IMR-90 (cell line): ENCODE data around the gene G3BP2. TPM values are rescaled to one million over a fixed set of nuclear protein-coding genes. Genes with fewer than 3 reads are reported as not detected.

Experiments
- ATAC-seq: fragments of 200-7000 bp; cut with Tn5 transposase; 2 replicates; pipeline ENCODE4 v1.9.1; 2020; ENCODE audit warnings: low read depth, mild to moderate bottlenecking, moderate library complexity
- BruUV-seq: library from RNA; stranded (reverse); fragments of 400-500 nt; replicated peaks from 2 replicates; lab custom pipeline; 2021; lab: Mats Ljungman, UMichigan
- CTCF ChIA-PET: fragments of 300-600 bp; formaldehyde crosslinking; extraction: SDS; loops from one replicate; lab custom pipeline; 2021; ENCODE audit warnings: antibody characterized with exemption; lab: Yijun Ruan, JAX
- POLR2A ChIA-PET: fragments of 300-600 bp; sonication (Branson Sonifier 250); formaldehyde crosslinking; loops from one replicate; lab custom pipeline; 2022; ENCODE audit warnings: antibody characterized with exemption; ENCODE audit not compliant: unreplicated experiment; lab: Charles Lee
- DNase-seq: peaks from one replicate; pipeline ENCODE4 v3.0.0; 2013
- H2AFZ ChIP-seq: replicated peaks from 2 replicates; pipeline ENCODE3; 2013; ENCODE audit warnings: low read length, mild to moderate bottlenecking; ENCODE audit not compliant: poor library complexity
- H2AK5ac ChIP-seq: 2 replicates; pipeline ENCODE4 v1.6.1; 2013; ENCODE audit warnings: low read depth, low read length, inconsistent platforms
- H2AK9ac ChIP-seq: replicated peaks from 2 replicates; pipeline ENCODE3; 2013; ENCODE audit warnings: mild to moderate bottlenecking, low read depth, low read length, moderate library complexity; ENCODE audit not compliant: poor library complexity
- H2BK120ac ChIP-seq: 2 replicates; pipeline ENCODE4 v1.6.1; 2013; ENCODE audit warnings: low read depth, low read length, inconsistent platforms
- H2BK15ac ChIP-seq: 3 replicates; pipeline ENCODE4 v1.6.1; 2013; ENCODE audit warnings: low read depth, low read length, inconsistent platforms
- H2BK20ac ChIP-seq: 2 replicates; pipeline ENCODE4 v1.6.1; 2013; ENCODE audit warnings: low read depth, mild to moderate bottlenecking, inconsistent platforms, low read length, moderate library complexity
- H2BK5ac ChIP-seq: 2 replicates; pipeline ENCODE4 v1.6.1; 2013; ENCODE audit warnings: mild to moderate bottlenecking, low read depth, low read length, inconsistent platforms; ENCODE audit not compliant: poor library complexity, severe bottlenecking
- H3K14ac ChIP-seq: replicated peaks from 2 replicates; pipeline ENCODE4 v1.6.1; 2013; ENCODE audit warnings: low read depth, low read length, inconsistent platforms
- H3K18ac ChIP-seq: 2 replicates; pipeline ENCODE4 v1.6.1; 2013; ENCODE audit warnings: low read depth, low read length, control low read depth
- H3K23ac ChIP-seq: 2 replicates; pipeline ENCODE4 v1.6.1; 2013; ENCODE audit warnings: low read depth, low read length, inconsistent platforms
- H3K27ac ChIP-seq: 2 replicates; pipeline ENCODE4 v1.5.1; 2013; ENCODE audit warnings: mild to moderate bottlenecking, control low read depth, low read length; ENCODE audit not compliant: insufficient read depth
- H3K27me3 ChIP-seq: 2 replicates; pipeline ENCODE4 v1.6.1; 2013; ENCODE audit warnings: low read length; ENCODE audit not compliant: control insufficient read depth, insufficient read depth
- H3K36me3 ChIP-seq: 2 replicates; pipeline ENCODE4 v1.6.1; 2013; ENCODE audit warnings: low read length, mixed read lengths; ENCODE audit not compliant: control insufficient read depth, insufficient read depth
- H3K4ac ChIP-seq: 2 replicates; pipeline ENCODE4 v1.6.1; 2013; ENCODE audit warnings: low read depth, low read length, inconsistent platforms
- H3K4me1 ChIP-seq: 2 replicates; pipeline ENCODE4 v1.6.1; 2013; ENCODE audit warnings: low read length, mixed read lengths; ENCODE audit not compliant: control insufficient read depth, insufficient read depth
- H3K4me2 ChIP-seq: 2 replicates; pipeline ENCODE4 v1.6.1; 2013; ENCODE audit warnings: low read depth, mild to moderate bottlenecking, control low read depth, low read length, moderate library complexity
- H3K4me3 ChIP-seq: 2 replicates; pipeline ENCODE4 v1.5.1; 2013; ENCODE audit warnings: low read depth, mild to moderate bottlenecking, control low read depth, low read length, moderate library complexity; ENCODE audit not compliant: insufficient read depth
- H3K56ac ChIP-seq: 2 replicates; pipeline ENCODE4 v1.6.1; 2013; ENCODE audit warnings: low read length, inconsistent platforms; ENCODE audit not compliant: insufficient read depth; ENCODE audit errors: extremely low read depth
- H3K79me1 ChIP-seq, 2 experiments: 2 replicates each; pipeline ENCODE4 v1.6.1; 2013; ENCODE audit warnings: low read length in 2 of 2, inconsistent platforms in 1 of 2, low read depth in 1 of 2
- H3K9ac ChIP-seq: 2 replicates; pipeline ENCODE4 v1.6.1; 2013; ENCODE audit warnings: low read depth, low read length, control low read depth
- H3K9me1 ChIP-seq: 2 replicates; pipeline ENCODE4 v1.6.1; 2013; ENCODE audit warnings: low read length, inconsistent platforms; ENCODE audit not compliant: insufficient read depth
- H3K9me3 ChIP-seq: 2 replicates; pipeline ENCODE4 v1.6.1; 2013; ENCODE audit warnings: low read length; ENCODE audit not compliant: control insufficient read depth, insufficient read depth
- H4K20me1 ChIP-seq: 2 replicates; pipeline ENCODE4 v1.6.1; 2013; ENCODE audit warnings: low read length, inconsistent platforms; ENCODE audit not compliant: insufficient read depth
- H4K5ac ChIP-seq: 2 replicates; pipeline ENCODE4 v1.6.1; 2013; ENCODE audit warnings: mild to moderate bottlenecking, low read depth, low read length, control low read depth
- H4K8ac ChIP-seq, 2 experiments: 2 replicates each; pipeline ENCODE4 v1.6.1; 2013; ENCODE audit warnings: low read depth in 2 of 2, low read length in 2 of 2, control low read depth in 1 of 2, inconsistent platforms in 1 of 2
- H4K91ac ChIP-seq: 2 replicates; pipeline ENCODE4 v1.6.1; 2013; ENCODE audit warnings: low read depth, low read length, inconsistent platforms; ENCODE audit not compliant: insufficient read depth
- BHLHE40 ChIP-seq: fragments of 150-350 bp; IDR thresholded peaks from 2 replicates; pipeline ENCODE4 v1.6.1; 2016; ENCODE audit warnings: mild to moderate bottlenecking, low read depth, low read length
- CEBPB ChIP-seq: IDR thresholded peaks from 2 replicates; pipeline ENCODE4 v1.6.1; 2012; ENCODE audit warnings: low read depth, low read length, improper control_type of control experiment
- CHD1 ChIP-seq: IDR thresholded peaks from 2 replicates; pipeline ENCODE4 v1.6.1; 2012; ENCODE audit warnings: low read depth, low read length, improper control_type of control experiment
- FOS ChIP-seq: fragments of 150-350 bp; IDR thresholded peaks from 2 replicates; pipeline ENCODE4 v1.6.1; 2016; ENCODE audit warnings: low read depth, low read length
- MAFK ChIP-seq: IDR thresholded peaks from 2 replicates; pipeline ENCODE4 v1.6.1; 2012; ENCODE audit warnings: low read depth, low read length, improper control_type of control experiment
- MAZ ChIP-seq: IDR thresholded peaks from 2 replicates; pipeline ENCODE4 v1.6.1; 2012; ENCODE audit warnings: low read depth, mild to moderate bottlenecking, low read length, improper control_type of control experiment, moderate library complexity, borderline replicate concordance
- MXI1 ChIP-seq: IDR thresholded peaks from 2 replicates; pipeline ENCODE4 v1.6.1; 2012; ENCODE audit warnings: low read depth, mild to moderate bottlenecking, low read length, moderate library complexity, borderline replicate concordance
- NFE2L2 ChIP-seq: fragments of 150-350 bp; IDR thresholded peaks from 2 replicates; pipeline ENCODE4 v1.6.1; 2016; ENCODE audit warnings: low read depth, mild to moderate bottlenecking, low read length
- POLR2A ChIP-seq: IDR thresholded peaks from 2 replicates; pipeline ENCODE4 v1.6.1; 2012; ENCODE audit warnings: mild to moderate bottlenecking, low read depth, low read length
- RAD21 ChIP-seq: IDR thresholded peaks from 2 replicates; pipeline ENCODE4 v1.6.1; 2012; ENCODE audit warnings: low read length, improper control_type of control experiment
- RCOR1 ChIP-seq: IDR thresholded peaks from 2 replicates; pipeline ENCODE4 v1.6.1; 2012; ENCODE audit warnings: mild to moderate bottlenecking, low read length, improper control_type of control experiment; ENCODE audit not compliant: insufficient replicate concordance
- RFX5 ChIP-seq: IDR thresholded peaks from 2 replicates; pipeline ENCODE4 v1.8.0; 2012; ENCODE audit warnings: low read depth, mild to moderate bottlenecking, low read length, moderate library complexity
- SMC3 ChIP-seq: fragments of 150-350 bp; IDR thresholded peaks from 2 replicates; pipeline ENCODE4 v1.6.1; 2016; ENCODE audit warnings: low read depth, mild to moderate bottlenecking, antibody characterized with exemption, low read length, moderate library complexity
- USF2 ChIP-seq: fragments of 150-350 bp; IDR thresholded peaks from 2 replicates; pipeline ENCODE4 v1.6.1; 2017; ENCODE audit warnings: mild to moderate bottlenecking, antibody characterized with exemption, low read length, low read depth
- WGBS, 2 experiments: methylation state at CpG; one replicate each; pipeline versions ENCODE4 v1.1.5 to v1.1.7; 2013; ENCODE audit warnings: missing lambda C conversion rate in 2 of 2; ENCODE audit not compliant: insufficient read length in 1 of 2; ENCODE audit errors: extremely low coverage in 2 of 2; 5-methylcytosine and 5-hydroxymethylcytosine counted together
- dilution Hi-C: fragments of 300-500 bp; cut with HindIII; formaldehyde crosslinking; loops from one replicate; pipeline ENCODE4 v1.14.3; 2018; ENCODE audit warnings: low sequenced_read_pairs; ENCODE audit not compliant: unreplicated experiment
- in situ Hi-C: fragments of 300-500 bp; cut with MboI; formaldehyde crosslinking; loops from 3 replicates; pipeline ENCODE4 v1.14.3; 2019; ENCODE audit warnings: low sequenced_read_pairs, inconsistent platforms, mixed read lengths
- intact Hi-C: fragments of 100-400 bp; cut with micrococcal nuclease; formaldehyde crosslinking; loops from 2 replicates; pipeline ENCODE4 v1.10.0; 2022
- polyA plus RNA-seq, 3 experiments: library from polyadenylated mRNA; depleted of rRNA; stranded (reverse); fragments of >200 nt; gene quantifications; 2 replicates each; pipeline ENCODE4 v1.2.3, GENCODE V29; 2012; ENCODE audit warnings: low replicate concordance in 1 of 3
- total RNA-seq: library from RNA; depleted of rRNA; stranded (reverse); fragments of >200 nt; gene quantifications from 2 replicates; pipeline ENCODE4 v1.2.3, GENCODE V29; 2012
- TF ChIP-seq, protein P1 (sequence below): fragments of 150-350 bp; IDR thresholded peaks from 2 replicates; pipeline ENCODE4 v1.6.1; 2016; ENCODE audit warnings: low read depth, mild to moderate bottlenecking, low read length, moderate library complexity, borderline replicate concordance
- TF ChIP-seq, protein P2 (sequence below): conservative IDR thresholded peaks from 2 replicates; pipeline ENCODE4 v1.5.1; 2012; ENCODE audit warnings: mild to moderate bottlenecking, low read depth, low read length, improper control_type of control experiment

The G3BP2 gene
- total and polyA plus RNA-seq, 2 of the 4 experiments (the other 2 are of a cell fraction) = 80.5 to 183 TPM

DNA sequence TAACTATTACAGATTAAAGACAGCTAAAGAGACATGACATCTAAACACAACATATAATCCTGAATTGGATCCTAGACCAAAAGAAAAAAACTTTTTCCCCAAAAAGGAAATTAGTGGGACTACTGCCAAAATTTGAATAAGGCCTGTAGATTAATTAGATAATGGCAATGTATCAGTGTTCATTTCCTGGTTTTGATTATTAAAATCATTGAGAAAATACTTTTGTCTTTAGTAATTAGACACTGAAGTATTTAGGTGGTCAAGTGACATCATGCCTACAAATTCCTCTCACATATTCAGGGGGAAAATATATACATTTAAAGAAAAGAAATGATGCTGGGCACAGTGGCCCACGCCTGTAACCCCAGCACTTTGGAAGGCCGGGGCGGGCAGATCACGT is 40.8 kb upstream of the G3BP2 start:
- Histone ChIP-seq H2BK20ac (no peak overlapping the region), H3K56ac (no peak overlapping the region), H3K36me3 (no peaks in the 10 kb centered on the region), H2BK120ac (no peak overlapping the region), H3K4me1 (peaks cover 13% of the 10 kb centered on the region), H2BK15ac (no peak overlapping the region), H3K79me1 (peaks cover 6 to 38% of the 10 kb centered on the region in 2 experiments; a peak in 2 of 4 replicates), H3K4me2 (no peak overlapping the region), H3K23ac (no peak overlapping the region), H2AK9ac (no peak overlapping the region), H3K27me3 (no peaks in the 10 kb centered on the region), H3K9me1 (0 out of 2 replicates have a peak, but pooled peaks cover 3% of the 10 kb centered on the region), H4K91ac (no peak overlapping the region), H4K8ac (no peak overlapping the region), H3K27ac (no peak overlapping the region), H3K18ac (no peak overlapping the region), H2AK5ac (no peak overlapping the region), H3K4ac (no peak overlapping the region), H4K20me1 (no peaks in the 10 kb centered on the region), H2BK5ac (no peak overlapping the region), H3K9me3 (no peaks in the 10 kb centered on the region), H2AFZ (no peak overlapping the region), H3K4me3 (no peak overlapping the region), H3K14ac (no peak overlapping the region), H4K5ac (no peak overlapping the region), H3K9ac (no peak overlapping the region)
- DNase-seq (no peak), ATAC-seq (no peak)
- intact Hi-C loops = no loop called here
- dilution Hi-C loops = no loop called here
- no TSS peak for BruUV-seq
- CTCF ChIA-PET = interaction anchor here (1.4 kb wide), 1 partner anchor 10 kb away, joined by 3 read pairs; the partner anchor contains the start of gene USO1
- POLR2A ChIA-PET = interaction anchor here (0.6 kb wide), 1 partner anchor 104 kb away, joined by 3 read pairs; no protein-coding TSS in a partner anchor
- WGBS, 2 experiments = no CpG with 5 or more reads among the region's 4 CpGs
- TF ChIP-seq CHD1 (no peak), USF2 (no peak), MAFK (no peak), CEBPB (no peak), RFX5 (no peak), FOS (no peak), SMC3 (no peak), RCOR1 (no peak), RAD21 (no peak), MXI1 (no peak), POLR2A (no peak), BHLHE40 (no peak), NFE2L2 (no peak), MAZ (no peak)
- TF ChIP-seq, protein P1, sequence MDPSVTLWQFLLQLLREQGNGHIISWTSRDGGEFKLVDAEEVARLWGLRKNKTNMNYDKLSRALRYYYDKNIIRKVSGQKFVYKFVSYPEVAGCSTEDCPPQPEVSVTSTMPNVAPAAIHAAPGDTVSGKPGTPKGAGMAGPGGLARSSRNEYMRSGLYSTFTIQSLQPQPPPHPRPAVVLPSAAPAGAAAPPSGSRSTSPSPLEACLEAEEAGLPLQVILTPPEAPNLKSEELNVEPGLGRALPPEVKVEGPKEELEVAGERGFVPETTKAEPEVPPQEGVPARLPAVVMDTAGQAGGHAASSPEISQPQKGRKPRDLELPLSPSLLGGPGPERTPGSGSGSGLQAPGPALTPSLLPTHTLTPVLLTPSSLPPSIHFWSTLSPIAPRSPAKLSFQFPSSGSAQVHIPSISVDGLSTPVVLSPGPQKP = no peak
- TF ChIP-seq, protein P2, sequence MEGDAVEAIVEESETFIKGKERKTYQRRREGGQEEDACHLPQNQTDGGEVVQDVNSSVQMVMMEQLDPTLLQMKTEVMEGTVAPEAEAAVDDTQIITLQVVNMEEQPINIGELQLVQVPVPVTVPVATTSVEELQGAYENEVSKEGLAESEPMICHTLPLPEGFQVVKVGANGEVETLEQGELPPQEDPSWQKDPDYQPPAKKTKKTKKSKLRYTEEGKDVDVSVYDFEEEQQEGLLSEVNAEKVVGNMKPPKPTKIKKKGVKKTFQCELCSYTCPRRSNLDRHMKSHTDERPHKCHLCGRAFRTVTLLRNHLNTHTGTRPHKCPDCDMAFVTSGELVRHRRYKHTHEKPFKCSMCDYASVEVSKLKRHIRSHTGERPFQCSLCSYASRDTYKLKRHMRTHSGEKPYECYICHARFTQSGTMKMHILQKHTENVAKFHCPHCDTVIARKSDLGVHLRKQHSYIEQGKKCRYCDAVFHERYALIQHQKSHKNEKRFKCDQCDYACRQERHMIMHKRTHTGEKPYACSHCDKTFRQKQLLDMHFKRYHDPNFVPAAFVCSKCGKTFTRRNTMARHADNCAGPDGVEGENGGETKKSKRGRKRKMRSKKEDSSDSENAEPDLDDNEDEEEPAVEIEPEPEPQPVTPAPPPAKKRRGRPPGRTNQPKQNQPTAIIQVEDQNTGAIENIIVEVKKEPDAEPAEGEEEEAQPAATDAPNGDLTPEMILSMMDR = no peak
- in situ Hi-C loops = loop anchor here (5.0 kb wide), 1 partner anchor 37 kb away; no protein-coding TSS in a partner anchor
